ENCODE results near the gene KRTAP12-1. TPM values are rescaled to one million over a fixed set of nuclear protein-coding genes. Genes with fewer than 3 reads are reported as not detected.

The KRTAP12-1 gene
- not detected for total RNA-seq
- long read RNA-seq: 0 reads

- Histone ChIP-seq H3K27ac (replicated peaks) (no peak within 1 kb of the TSS), H3K36me3 (no peaks in the 10 kb centered on the region), H3K27me3 (ENCODE audit: low read depth) (peaks cover 27% of the 10 kb centered on the region), H3K4me3 (no peak within 1 kb of the TSS), H3K4me1 (no peaks in the 10 kb centered on the region), H3K9me3 (replicated peaks) (no peaks in the 10 kb centered on the region)
- no peak for TF ChIP-seq CTCF (IDR thresholded peaks at IDR 0.05; ENCODE audit: borderline replicate concordance)
- no peak for DNase-seq
- intact Hi-C loops (cut with micrococcal nuclease): no loop called here
These were observed at the start of gene KRTAP12-1 for GRCh38 chr21:44681861-44682579. Gene KRTAP12-1 (minus strand): TSS chr21:44682163. CDS start chr21:44682123, 40 bp downstream.

- Histone ChIP-seq H3K4me3 (no peak overlapping the region), H3K27ac (replicated peaks) (no peak overlapping the region), H3K36me3 (no peaks in the 10 kb centered on the region), H3K4me1 (no peaks in the 10 kb centered on the region), H3K27me3 (ENCODE audit: low read depth) (peaks cover 21% of the 10 kb centered on the region), H3K9me3 (replicated peaks) (peaks cover 5% of the 10 kb centered on the region)
- no peak for DNase-seq
- TF ChIP-seq CTCF (IDR thresholded peaks at IDR 0.05; ENCODE audit: borderline replicate concordance): no peak
- intact Hi-C loops (cut with micrococcal nuclease): no loop called here
These were observed 49.1 kb upstream of the KRTAP12-1 start for GRCh38 chr21:44730951-44731579.

- intact Hi-C loops (cut with micrococcal nuclease): no loop called here
- Histone ChIP-seq H3K36me3 (no peaks in the 10 kb centered on the region), H3K27me3 (ENCODE audit: low read depth) (peaks cover 31% of the 10 kb centered on the region)
These were observed 48.0 kb upstream of the KRTAP12-1 start for GRCh38 chr21:44730028-44730395.

GRCh38 chr21:44729336-44730027 lies 47.5 kb upstream of the KRTAP12-1 start:
- no peak for DNase-seq
- H3K27ac ChIP-seq (replicated peaks): no peak overlapping the region
- no peak overlapping the region for H3K4me3 ChIP-seq
- H3K4me1 ChIP-seq: no peaks in the 10 kb centered on the region
- H3K36me3 ChIP-seq: no peaks in the 10 kb centered on the region
- no peaks in the 10 kb centered on the region for H3K9me3 ChIP-seq (replicated peaks)
- TF ChIP-seq CTCF (IDR thresholded peaks at IDR 0.05; ENCODE audit: borderline replicate concordance): no peak
- intact Hi-C loops (cut with micrococcal nuclease): no loop called here
- H3K27me3 ChIP-seq (ENCODE audit: low read depth): peaks cover 36% of the 10 kb centered on the region

More at GRCh38 chr21:44730028-44730395, 48.0 kb upstream of the KRTAP12-1 start:
- Histone ChIP-seq H3K4me1 (no peaks in the 10 kb centered on the region), H3K27ac (replicated peaks) (no peak overlapping the region), H3K9me3 (replicated peaks) (no peaks in the 10 kb centered on the region), H3K4me3 (no peak overlapping the region)
- DNase-seq: no peak
- TF ChIP-seq CTCF (IDR thresholded peaks at IDR 0.05; ENCODE audit: borderline replicate concordance): no peak

- H3K27ac ChIP-seq (replicated peaks): no peak overlapping the region
- intact Hi-C loops (cut with micrococcal nuclease): no loop called here
- no peak for DNase-seq
- TF ChIP-seq CTCF (IDR thresholded peaks at IDR 0.05; ENCODE audit: borderline replicate concordance): no peak
- peaks cover 3% of the 10 kb centered on the region for H3K4me1 ChIP-seq
- H3K27me3 ChIP-seq (ENCODE audit: low read depth): peaks cover 44% of the 10 kb centered on the region
- H3K9me3 ChIP-seq (replicated peaks): no peaks in the 10 kb centered on the region
- H3K4me3 ChIP-seq: no peak overlapping the region
- H3K36me3 ChIP-seq: no peaks in the 10 kb centered on the region
These were observed 46.8 kb upstream of the KRTAP12-1 start for GRCh38 chr21:44728716-44729115.

Measured in left ventricle myocardium inferior (tissue), 1 donor.